GM23248 (cell line): Measurements from ENCODE around the gene APBA2. TPM values are rescaled to one million over a fixed set of nuclear protein-coding genes. Genes with fewer than 3 reads are reported as not detected.

Experiments
- DNase-seq: peaks from one replicate; pipeline ENCODE4 v3.0.0-alpha.2; 2015
- H2AFZ ChIP-seq: fragments of 200-600 bp; sonication (generic); 2 replicates; pipeline ENCODE4 v1.6.1; 2016; ENCODE audit warnings: antibody characterized with exemption
- H3F3A ChIP-seq: fragments of 200-600 bp; sonication (generic); 2 replicates; pipeline ENCODE4 v1.6.1; 2016; ENCODE audit warnings: mild to moderate bottlenecking, antibody characterized with exemption, mixed run types; ENCODE audit not compliant: insufficient read depth
- H3K27ac ChIP-seq: fragments of 200-600 bp; sonication (generic); 2 replicates; pipeline ENCODE4 v1.5.1; 2016; ENCODE audit warnings: mild to moderate bottlenecking
- H3K27me3 ChIP-seq: fragments of 200-600 bp; sonication (generic); replicated peaks from 2 replicates; pipeline ENCODE4 v1.6.1; 2016; ENCODE audit warnings: mild to moderate bottlenecking; ENCODE audit not compliant: insufficient read depth
- H3K36me3 ChIP-seq: fragments of 200-600 bp; sonication (generic); 2 replicates; pipeline ENCODE4 v1.6.1; 2016; ENCODE audit warnings: low read depth, mild to moderate bottlenecking
- H3K4me1 ChIP-seq: fragments of 200-600 bp; sonication (generic); 2 replicates; pipeline ENCODE4 v1.6.1; 2016; ENCODE audit warnings: mild to moderate bottlenecking; ENCODE audit not compliant: insufficient read depth
- H3K4me2 ChIP-seq: fragments of 200-600 bp; sonication (generic); one replicate; pipeline ENCODE4 v1.6.1; 2016; ENCODE audit warnings: mild to moderate bottlenecking; ENCODE audit not compliant: unreplicated experiment
- H3K4me3 ChIP-seq: fragments of 200-600 bp; sonication (generic); 2 replicates; pipeline ENCODE4 v1.5.1; 2016; ENCODE audit warnings: mild to moderate bottlenecking
- H3K79me2 ChIP-seq: fragments of 200-600 bp; sonication (generic); 2 replicates; pipeline ENCODE4 v1.6.1; 2016; ENCODE audit warnings: mild to moderate bottlenecking; ENCODE audit not compliant: insufficient read depth
- H3K9ac ChIP-seq: fragments of 200-600 bp; sonication (generic); 2 replicates; pipeline ENCODE4 v1.6.1; 2016; ENCODE audit warnings: mild to moderate bottlenecking
- H3K9me2 ChIP-seq: fragments of 200-600 bp; sonication (generic); 2 replicates; pipeline ENCODE4 v1.6.1; 2016; ENCODE audit warnings: mixed run types, mild to moderate bottlenecking, moderate library complexity; ENCODE audit not compliant: insufficient read depth
- H3K9me3 ChIP-seq: fragments of 200-600 bp; sonication (generic); one replicate; pipeline ENCODE4 v1.6.1; 2017; ENCODE audit warnings: low read depth
- H4K20me1 ChIP-seq: fragments of 200-600 bp; sonication (generic); 2 replicates; pipeline ENCODE4 v1.6.0; 2016; ENCODE audit not compliant: insufficient read depth
- EZH2 ChIP-seq: fragments of 200-600 bp; sonication (generic); IDR thresholded peaks from 2 replicates; pipeline ENCODE4 v1.6.1; 2018; ENCODE audit warnings: antibody characterized with exemption, mild to moderate bottlenecking; ENCODE audit not compliant: insufficient read depth, poor library complexity, severe bottlenecking
- EZH2phosphoT487 ChIP-seq: fragments of 200-600 bp; sonication (generic); IDR thresholded peaks from 2 replicates; pipeline ENCODE4 v1.6.1; 2018; ENCODE audit warnings: antibody characterized with exemption, moderate library complexity, mild to moderate bottlenecking, low read depth; ENCODE audit not compliant: insufficient read depth
- WGBS, 2 experiments: methylation state at CpG; one replicate each; pipeline ENCODE4 v1.1.6; 2015 to 2017; ENCODE audit warnings: low lambda C conversion rate in 2 of 2, low coverage in 1 of 2; ENCODE audit errors: missing lambda C conversion rate in 2 of 2; 5-methylcytosine and 5-hydroxymethylcytosine counted together
- in situ Hi-C: fragments of 300-500 bp; cut with MboI; formaldehyde crosslinking; loops from 2 replicates; pipeline ENCODE4 v1.15.0; 2020
- polyA plus RNA-seq: library from polyadenylated mRNA; unstranded; fragments of >200 nt; fragmentation: Nextera tagmentation; extraction: Ambion mirVana; gene quantifications from 2 replicates; pipeline ENCODE4 v1.2.1, GENCODE V29; 2016
- total RNA-seq: library from RNA; depleted of rRNA; stranded (reverse); fragments of >200 nt; shearing (Covaris generic); gene quantifications from 2 replicates; pipeline ENCODE4 v1.2.3, GENCODE V29; 2014

The APBA2 gene
- total and polyA plus RNA-seq, 2 experiments from 2014 or later, result 0.23 to 0.65 TPM

DNA sequence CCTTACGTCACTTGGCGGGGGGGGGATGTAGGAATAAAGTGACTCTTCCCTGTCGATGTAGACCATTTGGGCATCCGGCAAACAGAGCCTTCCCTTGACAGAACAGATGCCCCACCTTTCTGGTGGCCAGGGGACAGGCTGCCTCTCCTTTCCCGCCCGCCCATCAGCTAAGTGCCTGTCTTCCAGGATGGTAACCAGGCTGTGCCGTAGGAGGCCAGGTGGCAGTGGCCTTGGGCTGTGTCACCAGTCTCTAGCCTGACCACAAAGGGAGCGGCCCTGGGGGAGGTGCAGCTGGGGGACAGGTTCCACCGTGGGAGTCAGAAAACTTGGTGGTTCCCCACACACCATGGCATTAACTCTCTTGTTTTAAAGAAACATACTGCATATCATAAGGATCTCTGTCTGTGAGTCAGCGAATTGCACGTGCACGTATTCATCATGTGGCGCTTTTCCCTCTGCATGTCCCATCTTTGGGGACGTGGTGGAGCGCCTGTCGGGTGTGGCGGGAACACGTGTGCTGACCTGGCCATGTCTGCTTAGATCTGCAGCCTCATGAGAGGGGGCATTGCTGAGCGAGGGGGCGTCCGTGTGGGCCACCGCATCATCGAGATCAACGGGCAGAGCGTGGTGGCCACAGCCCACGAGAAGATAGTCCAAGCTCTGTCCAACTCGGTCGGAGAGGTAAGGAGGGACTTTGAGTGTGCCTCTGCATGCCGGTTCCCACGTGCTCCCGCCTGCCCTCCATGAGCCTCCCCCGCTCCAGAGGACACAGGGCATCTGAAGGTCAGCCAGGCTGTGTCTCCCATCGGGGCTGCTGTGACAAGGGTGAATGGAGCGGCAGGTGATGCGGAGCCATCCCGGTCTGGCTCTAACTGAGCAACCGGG is 227.8 kb downstream of the APBA2 start:
- Histone ChIP-seq H3K79me2 (no peaks in the 10 kb centered on the region), H3K4me1 (no peaks in the 10 kb centered on the region), H3K9me2 (no peaks in the 10 kb centered on the region), H3K4me2 (no peak overlapping the region), H3K9ac (no peak overlapping the region), H3K4me3 (no peak overlapping the region), H4K20me1 (no peaks in the 10 kb centered on the region), H3K9me3 (no peaks in the 10 kb centered on the region), H3K27me3 (no peaks in the 10 kb centered on the region; the same call in 1 of the 2 replicates), H2AFZ (no peak overlapping the region), H3F3A (no peaks in the 10 kb centered on the region), H3K27ac (no peak overlapping the region), H3K36me3 (no peaks in the 10 kb centered on the region)
- 72 to 73% methylated on average over 37 of the region's 37 CpGs for WGBS, 2 experiments
- in situ Hi-C loops, result no loop called here
- no peak for DNase-seq
- TF ChIP-seq EZH2phosphoT487 (no peak), EZH2 (no peak)

DNA sequence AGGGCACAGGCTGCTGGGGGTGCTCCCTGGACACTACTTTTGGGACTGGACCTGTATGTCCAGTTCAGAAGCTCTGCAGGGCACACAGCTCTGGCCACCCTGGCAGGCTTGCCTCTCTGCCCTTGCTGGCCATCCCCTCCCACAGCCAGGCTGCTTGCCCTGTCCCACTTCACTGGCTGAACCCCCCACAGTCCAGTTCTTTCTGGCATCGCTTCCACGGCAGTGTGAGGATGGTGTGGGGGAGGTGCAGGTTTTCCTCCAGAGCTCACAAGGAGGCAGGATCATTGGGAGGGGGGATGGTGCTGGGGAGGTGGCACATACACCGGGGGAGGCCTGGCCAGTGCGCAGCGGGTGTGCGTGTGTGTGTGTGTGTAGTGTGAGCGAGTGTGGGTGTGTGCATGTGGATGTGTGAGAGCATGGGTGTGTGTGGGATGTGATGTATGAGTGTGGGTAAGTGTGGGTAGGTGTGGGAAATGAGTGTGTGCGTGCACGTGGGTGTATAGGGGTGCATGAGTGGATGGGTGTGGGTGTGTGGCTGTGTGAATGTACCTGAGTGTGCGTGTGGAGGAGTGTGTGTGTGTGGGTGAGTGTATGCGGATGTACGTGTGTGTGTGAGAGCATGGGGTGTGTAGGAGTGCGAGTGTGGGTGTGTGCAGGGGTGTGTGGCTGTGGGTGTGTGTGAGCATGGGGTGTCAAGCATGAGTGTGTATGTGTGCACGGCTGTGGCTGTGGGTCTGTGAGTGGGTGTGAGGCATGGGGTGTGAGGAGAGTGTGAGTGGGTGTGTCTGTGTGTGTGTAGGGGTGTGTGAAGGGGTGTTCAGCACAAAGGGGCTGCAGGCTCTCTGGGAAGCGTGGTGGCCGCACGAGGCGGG is 228.7 kb downstream of the APBA2 start:
- Histone ChIP-seq H3K79me2 (no peaks in the 10 kb centered on the region), H3K27ac (no peak overlapping the region), H3K4me1 (no peaks in the 10 kb centered on the region), H3K9me2 (no peaks in the 10 kb centered on the region), H3K9ac (no peak overlapping the region), H2AFZ (no peak overlapping the region), H3K36me3 (no peaks in the 10 kb centered on the region), H3F3A (no peaks in the 10 kb centered on the region), H3K4me2 (no peak overlapping the region), H3K27me3 (no peaks in the 10 kb centered on the region; the same call in 1 of the 2 replicates), H4K20me1 (no peaks in the 10 kb centered on the region), H3K4me3 (no peak overlapping the region), H3K9me3 (no peaks in the 10 kb centered on the region)
- in situ Hi-C loops, result no loop called here
- DNase-seq, result no peak
- 45 to 54% methylated on average over 10 to 18 of the region's 18 CpGs for WGBS, 2 experiments
- no peak for TF ChIP-seq EZH2phosphoT487
- TF ChIP-seq EZH2, result no peak

DNA sequence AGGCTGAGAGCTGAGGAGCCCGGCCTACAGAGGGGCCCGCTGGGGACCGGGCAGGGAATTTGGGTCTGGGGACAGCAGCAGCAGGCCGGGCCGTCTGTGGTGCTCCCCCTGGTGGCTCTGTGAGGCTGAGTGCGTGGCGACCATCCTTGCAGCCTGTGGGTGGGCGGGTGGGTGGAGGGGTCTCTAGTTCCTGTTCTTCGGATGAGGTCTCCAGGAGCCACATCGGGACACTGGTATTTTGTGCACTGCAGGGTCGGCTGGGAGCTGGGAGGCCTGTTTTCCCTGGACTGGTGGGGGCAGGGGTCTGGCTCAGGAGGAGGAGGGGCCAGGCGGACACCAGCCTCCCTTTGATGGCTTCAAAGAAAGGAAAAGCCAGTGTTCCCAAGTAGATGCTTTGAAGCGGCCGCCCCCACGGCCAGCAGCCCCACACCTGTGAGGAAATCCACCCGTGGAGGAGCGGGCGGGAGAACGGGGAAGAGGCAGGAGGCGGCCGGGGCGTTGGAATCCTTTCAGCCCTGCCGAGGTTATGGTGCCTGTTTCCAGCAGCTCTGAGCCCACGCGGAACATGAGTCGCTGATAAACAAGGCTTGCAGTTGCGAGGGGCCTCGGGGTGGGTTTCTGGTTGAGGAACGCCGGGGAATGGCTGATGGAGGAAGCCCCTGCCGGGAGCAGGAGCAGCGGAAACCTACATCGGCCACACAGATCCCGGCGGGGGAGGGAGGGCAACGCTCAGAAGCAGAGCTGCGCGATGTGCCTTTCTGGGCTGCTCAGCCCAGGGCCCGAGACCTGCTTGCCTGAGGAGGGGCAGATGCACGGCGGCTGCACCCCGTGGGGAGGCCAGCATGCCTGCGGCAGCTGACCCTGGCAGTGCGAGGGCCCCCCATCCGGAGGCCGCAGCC is 229.6 kb downstream of the APBA2 start:
- Histone ChIP-seq H3K79me2 (no peaks in the 10 kb centered on the region), H3K36me3 (no peaks in the 10 kb centered on the region), H3K27me3 (no peaks in the 10 kb centered on the region; the same call in 1 of the 2 replicates), H3K9me2 (no peaks in the 10 kb centered on the region), H3K4me3 (no peak overlapping the region), H3K4me1 (no peaks in the 10 kb centered on the region), H3K9ac (no peak overlapping the region), H3K27ac (no peak overlapping the region), H3K9me3 (no peaks in the 10 kb centered on the region), H2AFZ (no peak overlapping the region), H3K4me2 (no peak overlapping the region), H3F3A (no peaks in the 10 kb centered on the region), H4K20me1 (no peaks in the 10 kb centered on the region)
- 9 to 11% methylated on average over 31 to 43 of the region's 46 CpGs for WGBS, 2 experiments
- TF ChIP-seq EZH2phosphoT487, result no peak
- in situ Hi-C loops, result no loop called here
- no peak for DNase-seq
